Sigmoid colon (tissue), 4 donors: ENCODE measurements around the gene CDK6.
A peak's percentile ranks its signal among the peaks of the same experiment; 100 is the strongest.

ENCODE experiments used
- EP300 ChIP-seq, 4 donors: sonication (generic); formaldehyde crosslinking; IDR thresholded peaks; one replicate each; pipeline ENCODE4 v1.6.1; 2017; ENCODE audit warnings: antibody characterized with exemption in 4 of 4
- POLR2A ChIP-seq, 2 donors: fragments of 450-650 bp; IDR thresholded peaks; one replicate each; pipeline ENCODE4 v1.6.1; 2016; ENCODE audit warnings: antibody characterized with exemption in 2 of 2, mild to moderate bottlenecking in 2 of 2, moderate library complexity in 2 of 2
- POLR2AphosphoS5 ChIP-seq, 4 donors: sonication (generic); formaldehyde crosslinking; IDR thresholded peaks; one replicate each; pipeline ENCODE4 v1.6.1; 2017; ENCODE audit warnings: antibody characterized with exemption in 4 of 4
- TF ChIP-seq, protein P1 (sequence below), 4 experiments: fragments of 450-650 bp in 3 of 4; fragments of 200-600 bp in 1 of 4; IDR thresholded peaks; one replicate each; pipeline ENCODE4 v1.5.1; 2016 to 2019; ENCODE audit warnings: antibody characterized with exemption in 4 of 4, mild to moderate bottlenecking in 3 of 4, moderate library complexity in 2 of 4

GRCh38 chr7:92781117-92781720 is 55.2 kb downstream of the CDK6 start:
- TF ChIP-seq POLR2A (IDR thresholded peaks at IDR 0.05), result no peak
- TF ChIP-seq POLR2AphosphoS5 (IDR thresholded peaks at IDR 0.05), result peak in 1 of 4 donors; percentile 25
- TF ChIP-seq, protein P1, sequence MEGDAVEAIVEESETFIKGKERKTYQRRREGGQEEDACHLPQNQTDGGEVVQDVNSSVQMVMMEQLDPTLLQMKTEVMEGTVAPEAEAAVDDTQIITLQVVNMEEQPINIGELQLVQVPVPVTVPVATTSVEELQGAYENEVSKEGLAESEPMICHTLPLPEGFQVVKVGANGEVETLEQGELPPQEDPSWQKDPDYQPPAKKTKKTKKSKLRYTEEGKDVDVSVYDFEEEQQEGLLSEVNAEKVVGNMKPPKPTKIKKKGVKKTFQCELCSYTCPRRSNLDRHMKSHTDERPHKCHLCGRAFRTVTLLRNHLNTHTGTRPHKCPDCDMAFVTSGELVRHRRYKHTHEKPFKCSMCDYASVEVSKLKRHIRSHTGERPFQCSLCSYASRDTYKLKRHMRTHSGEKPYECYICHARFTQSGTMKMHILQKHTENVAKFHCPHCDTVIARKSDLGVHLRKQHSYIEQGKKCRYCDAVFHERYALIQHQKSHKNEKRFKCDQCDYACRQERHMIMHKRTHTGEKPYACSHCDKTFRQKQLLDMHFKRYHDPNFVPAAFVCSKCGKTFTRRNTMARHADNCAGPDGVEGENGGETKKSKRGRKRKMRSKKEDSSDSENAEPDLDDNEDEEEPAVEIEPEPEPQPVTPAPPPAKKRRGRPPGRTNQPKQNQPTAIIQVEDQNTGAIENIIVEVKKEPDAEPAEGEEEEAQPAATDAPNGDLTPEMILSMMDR (IDR thresholded peaks at IDR 0.05), result no peak
- no peak for TF ChIP-seq EP300 (IDR thresholded peaks at IDR 0.05)
